DLD1 (cell line): ENCODE measurements around the gene LRCH1.

Experiments
- in situ Hi-C: cut with HindIII; loops from 2 replicates; pipeline ENCODE4 v1.10.0; 2017; ENCODE audit warnings: low sequenced_read_pairs

LRCH1 gene

GRCh38 chr13:46663206-46664037, 110.5 kb downstream of the LRCH1 start:
- in situ Hi-C loops, result no loop called here

- in situ Hi-C loops, result no loop called here
Measured at GRCh38 chr13:46664195-46664594, 111.2 kb downstream of the LRCH1 start.

GRCh38 chr13:46665248-46665632, 112.3 kb downstream of the LRCH1 start:
- in situ Hi-C loops, result no loop called here

- in situ Hi-C loops, result no loop called here
Measured at GRCh38 chr13:46665633-46666482, 112.9 kb downstream of the LRCH1 start.

- in situ Hi-C loops, result no loop called here
Measured at GRCh38 chr13:46666727-46667456, 113.9 kb downstream of the LRCH1 start.

GRCh38 chr13:46667687-46668281, 114.8 kb downstream of the LRCH1 start:
- in situ Hi-C loops, result no loop called here

- in situ Hi-C loops, result no loop called here
Measured at GRCh38 chr13:46668302-46668720, 115.3 kb downstream of the LRCH1 start.

GRCh38 chr13:46668931-46669525, 116.1 kb downstream of the LRCH1 start:
- in situ Hi-C loops, result no loop called here

GRCh38 chr13:46672338-46673090, 119.5 kb downstream of the LRCH1 start:
- in situ Hi-C loops, result no loop called here

GRCh38 chr13:46675016-46675415, 122.0 kb downstream of the LRCH1 start:
- in situ Hi-C loops, result no loop called here

- in situ Hi-C loops, result no loop called here
Measured at GRCh38 chr13:46676378-46676725, 123.4 kb downstream of the LRCH1 start.

GRCh38 chr13:46679369-46680120, 126.6 kb downstream of the LRCH1 start:
- in situ Hi-C loops, result no loop called here

GRCh38 chr13:46682015-46682414, 129.0 kb downstream of the LRCH1 start:
- in situ Hi-C loops, result no loop called here

GRCh38 chr13:46682707-46683106, 129.7 kb downstream of the LRCH1 start:
- in situ Hi-C loops, result no loop called here

GRCh38 chr13:46683676-46684260, 130.8 kb downstream of the LRCH1 start:
- in situ Hi-C loops, result no loop called here

- in situ Hi-C loops, result no loop called here
Measured at GRCh38 chr13:46684287-46685001, 131.5 kb downstream of the LRCH1 start.

- in situ Hi-C loops, result no loop called here
Measured at GRCh38 chr13:46685006-46685730, 132.2 kb downstream of the LRCH1 start.
